HEK293T (cell line): ENCODE results near the gene RPTOR.

ENCODE experiments used
- CTCF ChIA-PET: fragments of 350-600 bp; formaldehyde crosslinking; extraction: SDS; loops from one replicate; lab custom pipeline; 2021; ENCODE audit warnings: antibody characterized with exemption, inconsistent platforms; lab: Yijun Ruan, JAX
- POLR2A ChIA-PET: fragments of 350-600 bp; formaldehyde crosslinking; extraction: SDS; loops from one replicate; lab custom pipeline; 2020; ENCODE audit warnings: antibody characterized with exemption, inconsistent platforms; lab: Yijun Ruan, JAX
- DNase-seq: peaks from one replicate; pipeline ENCODE4 v3.0.0; 2012; ENCODE audit warnings: mixed read lengths; ENCODE audit errors: extremely low spot score
- ARNT ChIP-seq: fragments of 450-650 bp; IDR thresholded peaks from 2 replicates; pipeline ENCODE4 v1.6.1; 2017; ENCODE audit warnings: mild to moderate bottlenecking
- BHLHE40 ChIP-seq: fragments of 450-650 bp; IDR thresholded peaks from 2 replicates; pipeline ENCODE4 v1.6.1; 2016; ENCODE audit warnings: mild to moderate bottlenecking, moderate library complexity, borderline replicate concordance
- CTBP1 ChIP-seq: fragments of 450-650 bp; IDR thresholded peaks from 2 replicates; pipeline ENCODE4 v1.6.1; 2016; ENCODE audit warnings: borderline replicate concordance
- ELF4 ChIP-seq: fragments of 450-650 bp; IDR thresholded peaks from 2 replicates; pipeline ENCODE4 v1.6.1; 2017; ENCODE audit warnings: antibody characterized with exemption
- FOXA1 ChIP-seq: fragments of 450-650 bp; IDR thresholded peaks from 2 replicates; pipeline ENCODE4 v1.6.1; 2016; ENCODE audit warnings: mild to moderate bottlenecking
- FOXK2 ChIP-seq: fragments of 450-650 bp; IDR thresholded peaks from 2 replicates; pipeline ENCODE4 v1.6.1; 2016; ENCODE audit warnings: mild to moderate bottlenecking
- FOXM1 ChIP-seq: fragments of 450-650 bp; IDR thresholded peaks from 2 replicates; pipeline ENCODE4 v1.6.1; 2017; ENCODE audit warnings: mild to moderate bottlenecking, borderline replicate concordance
- HDGF ChIP-seq: fragments of 450-650 bp; IDR thresholded peaks from 2 replicates; pipeline ENCODE4 v1.6.1; 2017; ENCODE audit warnings: antibody characterized with exemption, borderline replicate concordance
- L3MBTL2 ChIP-seq: fragments of 450-650 bp; conservative IDR thresholded peaks from 2 replicates; pipeline ENCODE4 v1.6.1; 2016; ENCODE audit warnings: mild to moderate bottlenecking
- LEF1 ChIP-seq: fragments of 450-650 bp; IDR thresholded peaks from 2 replicates; pipeline ENCODE4 v1.6.1; 2017; ENCODE audit warnings: mild to moderate bottlenecking, borderline replicate concordance
- NFRKB ChIP-seq: fragments of 450-650 bp; IDR thresholded peaks from 2 replicates; pipeline ENCODE4 v1.6.1; 2016; ENCODE audit warnings: mild to moderate bottlenecking, moderate library complexity
- SP1 ChIP-seq: fragments of 450-650 bp; IDR thresholded peaks from 2 replicates; pipeline ENCODE4 v1.6.1; 2017
- SUZ12 ChIP-seq: fragments of 450-650 bp; IDR thresholded peaks from 2 replicates; pipeline ENCODE4 v1.6.1; 2016; ENCODE audit warnings: mild to moderate bottlenecking
- TARDBP ChIP-seq: fragments of 450-650 bp; IDR thresholded peaks from 2 replicates; pipeline ENCODE4 v1.6.1; 2016
- ZNF384 ChIP-seq: fragments of 450-650 bp; IDR thresholded peaks from 2 replicates; pipeline ENCODE4 v1.6.1; 2016
- TF ChIP-seq, protein P1 (sequence below): fragments of 450-650 bp; IDR thresholded peaks from 2 replicates; pipeline ENCODE4 v1.6.1; 2016

The RPTOR gene

DNA sequence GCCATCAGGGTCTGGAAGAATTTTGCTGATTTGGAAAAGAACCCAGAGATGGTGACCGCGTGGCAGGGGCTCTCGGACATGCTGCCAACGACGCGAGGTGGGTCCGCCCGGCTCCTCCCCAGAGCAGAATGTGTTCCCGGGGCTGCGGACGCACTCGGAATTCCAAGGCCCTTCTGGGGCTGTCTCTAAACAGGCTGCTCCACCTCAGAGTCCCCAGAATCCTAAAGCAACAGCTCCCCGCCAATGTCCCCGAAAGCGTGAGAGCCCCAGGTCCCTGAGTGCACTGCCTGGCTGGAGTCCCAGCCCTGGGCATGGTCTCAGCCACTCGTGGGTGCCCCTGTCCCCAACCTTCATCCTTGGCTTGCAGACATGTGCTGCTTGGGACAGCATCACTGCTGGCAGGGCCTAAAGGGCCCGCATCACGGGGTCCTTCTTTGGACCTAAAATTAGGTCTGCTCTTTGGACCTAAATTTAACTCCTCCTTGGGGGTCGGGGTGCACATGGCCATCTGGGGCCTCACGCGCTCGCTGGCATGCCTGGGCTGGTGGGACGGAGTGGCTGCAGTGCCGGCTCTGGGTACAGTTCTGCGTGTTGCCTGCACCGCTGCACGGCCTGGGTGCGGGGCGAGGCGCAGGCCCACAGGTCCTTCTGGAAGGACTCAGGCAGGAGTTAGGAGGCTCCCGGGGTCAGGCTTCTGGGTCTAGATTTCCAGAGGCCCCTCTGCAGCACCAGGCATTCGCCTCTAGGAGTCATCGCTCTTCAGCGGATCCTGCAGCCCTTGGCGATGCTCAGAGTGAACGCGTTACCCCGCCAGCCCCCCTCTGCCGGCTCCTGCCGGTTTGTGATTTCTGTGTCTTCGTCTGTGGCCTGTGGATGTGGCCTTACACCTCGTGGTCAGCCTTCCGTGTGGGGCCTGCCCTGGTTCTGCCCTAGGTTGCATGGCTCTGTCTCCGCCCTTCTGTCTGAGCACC lies 405.1 kb downstream of the RPTOR start:
- DNase-seq, result no peak
- TF ChIP-seq, protein P1, sequence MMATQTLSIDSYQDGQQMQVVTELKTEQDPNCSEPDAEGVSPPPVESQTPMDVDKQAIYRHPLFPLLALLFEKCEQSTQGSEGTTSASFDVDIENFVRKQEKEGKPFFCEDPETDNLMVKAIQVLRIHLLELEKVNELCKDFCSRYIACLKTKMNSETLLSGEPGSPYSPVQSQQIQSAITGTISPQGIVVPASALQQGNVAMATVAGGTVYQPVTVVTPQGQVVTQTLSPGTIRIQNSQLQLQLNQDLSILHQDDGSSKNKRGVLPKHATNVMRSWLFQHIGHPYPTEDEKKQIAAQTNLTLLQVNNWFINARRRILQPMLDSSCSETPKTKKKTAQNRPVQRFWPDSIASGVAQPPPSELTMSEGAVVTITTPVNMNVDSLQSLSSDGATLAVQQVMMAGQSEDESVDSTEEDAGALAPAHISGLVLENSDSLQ, result no peak
- ChIA-PET POLR2A (no interaction called here), CTCF (no interaction called here)

DNA sequence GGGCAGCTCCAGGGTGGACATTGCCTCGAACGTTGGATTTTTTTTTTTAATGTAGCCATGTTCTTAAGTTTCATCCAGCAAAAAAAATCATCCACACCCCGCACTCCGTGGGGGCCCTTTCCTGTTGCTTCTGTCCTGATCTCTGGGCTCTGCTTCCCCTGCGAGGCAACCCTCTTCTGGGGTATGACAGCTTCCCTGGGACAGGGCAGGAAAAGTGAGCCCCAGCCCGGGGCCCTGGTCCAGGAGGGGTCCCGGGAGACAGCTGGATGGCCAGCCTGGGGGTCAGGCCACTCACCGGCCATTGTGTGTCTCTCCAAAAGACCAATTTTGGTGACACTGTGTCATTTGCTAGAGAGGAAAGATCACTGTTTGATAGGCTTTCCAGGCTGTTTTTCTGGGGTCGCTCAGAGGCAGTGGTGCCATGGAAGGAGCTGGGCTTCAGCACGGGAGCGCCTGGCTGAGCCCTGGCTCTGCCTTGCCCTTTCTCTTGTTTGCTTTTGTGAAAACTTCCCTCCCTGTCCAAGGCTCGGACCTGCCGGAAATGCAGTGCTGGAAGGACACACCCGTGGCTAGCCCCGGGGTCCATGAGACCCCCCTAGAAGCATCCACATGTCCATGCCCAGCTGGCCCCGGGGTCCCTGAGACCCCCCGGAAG lies 406.0 kb downstream of the RPTOR start:
- CTCF ChIA-PET, result no interaction called here
- POLR2A ChIA-PET, result no interaction called here
- TF ChIP-seq SUZ12 (no peak), NFRKB (no peak), FOXM1 (no peak), SP1 (no peak), LEF1 (no peak), CTBP1 (no peak), ELF4 (no peak), FOXA1 (no peak), ARNT (no peak), FOXK2 (no peak), ZNF384 (no peak), TARDBP (no peak), HDGF (no peak), L3MBTL2 (no peak)
- TF ChIP-seq, protein P1, result no peak
- no peak for DNase-seq

DNA sequence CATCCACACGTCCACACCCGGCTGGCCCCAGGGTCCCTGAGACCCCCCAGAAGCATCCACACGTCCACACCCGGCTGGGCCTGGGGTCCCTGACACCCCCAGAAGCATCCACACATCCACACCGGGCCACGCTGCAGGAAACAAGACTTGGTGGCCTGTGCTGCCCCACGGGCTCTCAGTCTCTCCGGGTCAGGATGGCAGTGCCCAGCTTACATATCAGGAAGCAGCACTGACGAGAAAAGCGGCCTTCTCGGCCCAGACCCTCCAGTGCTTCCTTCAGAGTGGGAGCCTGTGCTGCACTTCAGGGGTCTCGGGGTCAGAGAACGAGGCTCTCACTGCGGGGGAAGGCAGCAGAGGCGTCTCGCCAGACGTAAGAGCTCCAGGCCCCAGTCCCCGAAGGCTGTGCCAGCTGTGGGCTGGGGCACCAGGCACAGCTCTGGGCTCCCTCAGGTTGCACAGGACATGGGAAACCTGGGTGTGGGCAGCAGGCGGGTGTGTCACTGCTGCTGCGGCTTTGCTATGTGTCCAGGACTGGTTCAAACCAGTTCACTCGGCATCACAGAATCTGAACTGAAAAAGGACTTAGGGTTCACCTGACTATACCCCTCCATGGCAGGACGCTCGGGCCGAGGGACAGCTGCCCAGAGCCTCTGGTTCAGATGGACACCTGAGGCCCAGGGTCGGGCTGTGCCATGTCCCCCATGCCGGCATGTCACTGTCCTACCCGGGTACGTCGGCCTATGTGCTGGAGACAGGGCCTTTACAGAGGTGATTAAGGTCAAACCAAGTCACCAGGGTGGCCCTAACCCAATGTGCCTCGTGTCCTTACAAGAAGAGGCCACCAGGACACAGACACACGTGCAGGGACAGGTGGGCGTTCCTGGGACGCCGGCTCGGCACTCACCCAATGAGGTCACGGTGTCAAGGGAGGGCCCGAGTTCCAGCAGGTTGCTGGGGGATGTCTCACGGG lies 406.8 kb downstream of the RPTOR start:
- TF ChIP-seq LEF1 (no peak), SP1 (no peak), FOXM1 (no peak), FOXK2 (no peak), ELF4 (no peak)
- CTCF ChIA-PET, result no interaction called here
- POLR2A ChIA-PET, result no interaction called here
- no peak for DNase-seq

DNA sequence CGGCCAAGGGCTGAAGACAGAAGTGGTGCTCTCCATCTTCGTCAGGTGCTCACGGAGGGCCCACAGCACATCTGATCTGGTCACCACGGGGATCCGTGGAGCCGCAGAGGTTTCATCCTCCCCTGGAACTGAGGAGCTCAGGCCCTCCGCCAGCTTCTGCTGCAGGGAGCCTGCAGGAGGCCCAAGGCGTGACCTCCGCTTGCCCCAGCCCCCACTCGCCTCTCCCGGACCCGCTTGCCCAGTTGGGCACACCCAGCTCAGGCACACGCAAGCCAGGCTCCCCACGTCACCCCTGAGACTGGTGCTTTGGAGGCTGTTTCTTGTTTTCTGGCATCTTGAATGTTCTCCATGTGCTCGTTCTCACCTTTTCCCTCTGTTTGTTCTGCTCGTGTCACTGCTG lies 407.7 kb downstream of the RPTOR start:
- ChIA-PET CTCF (no interaction called here), POLR2A (no interaction called here)
- no peak for DNase-seq
- TF ChIP-seq ELF4, result no peak
- TF ChIP-seq L3MBTL2, result no peak
- TF ChIP-seq FOXA1, result no peak
- TF ChIP-seq BHLHE40, result no peak
- TF ChIP-seq LEF1, result no peak
- no peak for TF ChIP-seq FOXK2
- no peak for TF ChIP-seq CTBP1
- no peak for TF ChIP-seq TARDBP
- no peak for TF ChIP-seq ZNF384
- no peak for TF ChIP-seq SUZ12
- TF ChIP-seq, protein P1, result no peak
- TF ChIP-seq NFRKB, result no peak
- TF ChIP-seq SP1, result no peak
- TF ChIP-seq HDGF, result no peak
- TF ChIP-seq ARNT, result no peak
- no peak for TF ChIP-seq FOXM1

DNA sequence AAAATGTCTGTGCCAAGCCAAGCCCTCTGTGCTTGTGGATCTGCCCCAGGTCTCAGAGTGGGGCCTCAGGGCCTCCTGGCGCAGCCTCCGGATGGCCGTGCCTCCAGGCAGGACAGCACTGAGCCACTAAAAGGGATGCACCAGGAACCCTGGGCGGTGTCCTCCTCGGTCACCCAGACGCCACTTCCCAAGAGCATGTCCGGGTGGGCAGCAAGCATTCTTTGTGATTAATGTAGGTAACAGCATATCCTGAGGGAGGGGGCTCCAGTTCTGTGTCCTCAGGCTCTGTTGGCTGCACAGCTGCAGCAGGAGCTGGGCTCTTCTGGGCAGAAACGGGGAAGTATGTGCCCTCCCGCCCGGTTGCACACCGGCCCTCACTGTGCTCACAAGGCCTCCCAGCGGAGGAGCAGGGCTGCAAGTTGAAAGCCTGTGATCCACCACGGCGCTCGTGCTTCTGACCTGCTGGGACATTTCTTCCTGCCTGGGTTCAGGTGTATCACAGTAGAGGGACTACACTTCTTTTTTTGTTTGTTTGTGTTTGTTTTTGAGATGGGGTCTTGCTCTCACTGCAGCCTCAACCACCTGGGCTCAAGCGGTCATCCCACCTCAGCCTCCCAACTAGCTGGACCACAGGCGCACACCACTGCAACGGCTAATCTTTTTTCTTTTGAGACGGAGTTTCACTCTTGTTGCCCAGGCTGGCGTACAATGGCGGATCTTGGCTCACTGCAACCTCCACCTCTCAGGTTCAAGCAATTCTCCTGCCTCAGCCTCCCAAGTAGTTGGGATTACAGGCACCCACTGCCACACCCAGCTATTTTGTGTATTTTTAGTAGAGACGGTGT lies 409.1 kb downstream of the RPTOR start:
- DNase-seq, result no peak
- TF ChIP-seq ZNF384 (no peak), NFRKB (no peak), ARNT (no peak), FOXK2 (no peak), SUZ12 (no peak), SP1 (no peak), LEF1 (no peak)
- TF ChIP-seq, protein P1, result no peak
- ChIA-PET CTCF (no interaction called here), POLR2A (no interaction called here)
